ENCODE data around the gene SLTM.
A peak's percentile ranks its signal among the peaks of the same experiment; 100 is the strongest.

SLTM gene

DNA sequence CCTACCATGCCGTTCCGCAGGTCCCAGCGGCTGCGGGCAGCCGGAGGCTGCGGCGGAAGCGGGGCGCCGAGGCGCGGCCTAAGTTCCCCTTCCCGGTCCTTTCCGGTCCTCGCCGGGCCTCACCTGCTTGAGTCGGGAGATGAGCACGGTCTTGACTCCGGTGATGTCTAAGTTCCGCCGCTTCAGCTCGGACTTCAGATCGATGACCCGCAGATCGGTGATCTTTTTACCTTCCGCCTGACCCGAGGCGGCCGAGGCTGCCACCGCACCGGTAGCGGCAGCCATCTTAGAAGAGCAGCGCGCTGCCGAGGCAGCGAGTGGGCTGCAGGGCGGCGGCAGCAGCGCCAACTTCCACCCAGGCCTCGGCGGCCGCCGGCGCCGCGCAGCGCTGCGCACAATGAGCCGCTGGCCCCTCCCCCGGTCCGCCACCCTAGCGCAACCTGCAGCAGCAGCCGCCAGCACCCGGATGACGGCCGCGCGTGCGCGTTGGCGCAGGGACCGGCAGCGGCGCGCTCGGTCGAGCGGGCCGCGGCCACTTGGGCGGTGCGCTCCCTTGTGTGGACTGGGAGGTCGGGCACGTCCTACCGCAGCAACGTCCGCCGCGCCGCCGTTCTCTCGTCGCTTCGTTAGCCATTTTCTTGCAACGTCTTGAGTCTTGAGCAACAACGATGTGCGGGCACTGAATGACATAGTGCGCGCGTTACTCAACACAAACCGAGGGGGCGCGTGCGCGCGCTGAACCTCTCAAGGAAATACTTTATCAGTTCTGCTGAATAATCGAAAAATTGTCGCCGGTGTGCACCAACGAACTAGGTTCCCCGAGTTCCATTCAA is at the start of gene SLTM:
SLTM (minus strand) TSS at position 399 of the 833 bp plus-strand sequence; CDS start at position 285, 114 bp downstream.
- H3K4me3 ChIP-seq (ENCODE audit: low read depth, low read length) = peak within 1 kb of the TSS; percentile 88
- TF ChIP-seq, protein P1, sequence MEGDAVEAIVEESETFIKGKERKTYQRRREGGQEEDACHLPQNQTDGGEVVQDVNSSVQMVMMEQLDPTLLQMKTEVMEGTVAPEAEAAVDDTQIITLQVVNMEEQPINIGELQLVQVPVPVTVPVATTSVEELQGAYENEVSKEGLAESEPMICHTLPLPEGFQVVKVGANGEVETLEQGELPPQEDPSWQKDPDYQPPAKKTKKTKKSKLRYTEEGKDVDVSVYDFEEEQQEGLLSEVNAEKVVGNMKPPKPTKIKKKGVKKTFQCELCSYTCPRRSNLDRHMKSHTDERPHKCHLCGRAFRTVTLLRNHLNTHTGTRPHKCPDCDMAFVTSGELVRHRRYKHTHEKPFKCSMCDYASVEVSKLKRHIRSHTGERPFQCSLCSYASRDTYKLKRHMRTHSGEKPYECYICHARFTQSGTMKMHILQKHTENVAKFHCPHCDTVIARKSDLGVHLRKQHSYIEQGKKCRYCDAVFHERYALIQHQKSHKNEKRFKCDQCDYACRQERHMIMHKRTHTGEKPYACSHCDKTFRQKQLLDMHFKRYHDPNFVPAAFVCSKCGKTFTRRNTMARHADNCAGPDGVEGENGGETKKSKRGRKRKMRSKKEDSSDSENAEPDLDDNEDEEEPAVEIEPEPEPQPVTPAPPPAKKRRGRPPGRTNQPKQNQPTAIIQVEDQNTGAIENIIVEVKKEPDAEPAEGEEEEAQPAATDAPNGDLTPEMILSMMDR (IDR thresholded peaks at IDR 0.05; ENCODE audit: low read depth, low read length) = 0 out of 2 replicates have a peak, but pooled peaks have one; percentile 12

GRCh38 chr15:58983261-58983660 is 49.8 kb upstream of the SLTM start:
- TF ChIP-seq, protein P1 (IDR thresholded peaks at IDR 0.05; ENCODE audit: low read depth, low read length) = no peak
- no peak overlapping the region for H3K4me3 ChIP-seq (ENCODE audit: low read depth, low read length)

DNA sequence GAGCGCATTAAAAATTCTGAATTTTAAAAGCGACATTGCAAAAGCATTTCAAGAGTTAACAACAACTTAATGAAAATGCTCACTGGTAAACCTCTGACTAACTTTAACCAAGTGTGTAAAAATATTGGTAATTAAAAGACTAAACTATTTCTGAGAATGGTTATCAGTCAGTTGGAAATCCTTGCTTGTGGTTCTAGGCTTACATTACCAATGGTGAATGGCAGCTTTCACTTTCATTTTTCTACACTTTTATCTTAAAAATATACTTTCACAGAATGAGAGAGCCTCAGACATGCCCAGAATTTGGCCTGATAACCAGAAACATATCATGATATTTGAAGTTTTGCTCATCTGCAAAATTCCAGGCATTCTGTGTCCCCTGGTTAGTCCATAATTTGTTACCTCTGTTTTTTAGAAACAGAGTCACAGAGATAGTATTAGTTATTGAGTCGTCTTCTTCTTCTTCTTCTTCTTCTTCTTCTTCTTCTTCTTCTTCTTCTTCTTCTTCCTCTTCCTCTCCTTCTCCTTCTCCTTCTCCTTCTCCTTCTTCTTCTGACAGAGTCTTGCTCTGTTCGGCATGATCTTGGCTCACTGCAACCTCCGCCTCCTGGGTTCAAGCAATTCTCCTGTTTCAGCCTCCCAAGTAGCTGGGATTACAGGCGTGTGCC is 48.5 kb upstream of the SLTM start:
- TF ChIP-seq, protein P1 (IDR thresholded peaks at IDR 0.05; ENCODE audit: low read depth, low read length) = no peak
- H3K4me3 ChIP-seq (ENCODE audit: low read depth, low read length) = no peak overlapping the region

GRCh38 chr15:58980351-58980939 is 47.0 kb upstream of the SLTM start:
- TF ChIP-seq, protein P1 (IDR thresholded peaks at IDR 0.05; ENCODE audit: low read depth, low read length) = peak; percentile 7; the same call in 1 of the 2 replicates
- no peak overlapping the region for H3K4me3 ChIP-seq (ENCODE audit: low read depth, low read length)

DNA sequence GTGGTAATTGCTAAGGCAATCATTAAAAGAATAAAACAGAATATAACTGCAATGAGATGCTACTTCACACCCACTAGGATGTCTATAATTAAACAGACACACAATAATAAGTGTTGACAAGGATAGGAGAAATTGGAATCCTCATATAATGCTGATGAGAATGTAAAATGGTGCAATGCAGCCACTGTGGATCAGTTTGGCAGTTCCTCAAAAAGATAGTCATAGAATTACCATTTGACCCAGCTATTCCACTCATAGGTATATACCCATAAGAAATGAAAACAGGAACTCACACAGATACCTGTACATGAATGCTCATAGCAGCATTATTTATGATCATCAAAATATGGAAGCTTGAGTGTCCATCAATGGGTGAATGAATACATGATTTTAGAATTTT is 44.4 kb upstream of the SLTM start:
- TF ChIP-seq, protein P1 (IDR thresholded peaks at IDR 0.05; ENCODE audit: low read depth, low read length) = no peak
- H3K4me3 ChIP-seq (ENCODE audit: low read depth, low read length) = no peak overlapping the region

- H3K4me3 ChIP-seq (ENCODE audit: low read depth, low read length) = no peak overlapping the region
- TF ChIP-seq, protein P1 (IDR thresholded peaks at IDR 0.05; ENCODE audit: low read depth, low read length) = no peak
These were observed 34.0 kb upstream of the SLTM start for GRCh38 chr15:58967479-58967878.
